ENCODE data around the gene TOP3B.

GRCh38 chr22:21944871-21945270 lies 37.7 kb downstream of the TOP3B start:
- TF ChIP-seq POLR2A (IDR thresholded peaks at IDR 0.05) (no peak), CTCF (IDR thresholded peaks at IDR 0.05 in 4 of 5, conservative IDR thresholded peaks at IDR 0.05 in 1 of 5) (no peak)

Data from gastrocnemius medialis (tissue), 4 donors.